ENCODE results near the gene TATDN2. TPM values are rescaled to one million over a fixed set of nuclear protein-coding genes. Genes with fewer than 3 reads are reported as not detected.

Gene TATDN2
- total and polyA plus RNA-seq, 9 of the 15 experiments (the other 6 are each of a cell fraction or from before 2014, with no cell fraction given), result 5.2 to 44.7 (median 25.8) TPM

DNA sequence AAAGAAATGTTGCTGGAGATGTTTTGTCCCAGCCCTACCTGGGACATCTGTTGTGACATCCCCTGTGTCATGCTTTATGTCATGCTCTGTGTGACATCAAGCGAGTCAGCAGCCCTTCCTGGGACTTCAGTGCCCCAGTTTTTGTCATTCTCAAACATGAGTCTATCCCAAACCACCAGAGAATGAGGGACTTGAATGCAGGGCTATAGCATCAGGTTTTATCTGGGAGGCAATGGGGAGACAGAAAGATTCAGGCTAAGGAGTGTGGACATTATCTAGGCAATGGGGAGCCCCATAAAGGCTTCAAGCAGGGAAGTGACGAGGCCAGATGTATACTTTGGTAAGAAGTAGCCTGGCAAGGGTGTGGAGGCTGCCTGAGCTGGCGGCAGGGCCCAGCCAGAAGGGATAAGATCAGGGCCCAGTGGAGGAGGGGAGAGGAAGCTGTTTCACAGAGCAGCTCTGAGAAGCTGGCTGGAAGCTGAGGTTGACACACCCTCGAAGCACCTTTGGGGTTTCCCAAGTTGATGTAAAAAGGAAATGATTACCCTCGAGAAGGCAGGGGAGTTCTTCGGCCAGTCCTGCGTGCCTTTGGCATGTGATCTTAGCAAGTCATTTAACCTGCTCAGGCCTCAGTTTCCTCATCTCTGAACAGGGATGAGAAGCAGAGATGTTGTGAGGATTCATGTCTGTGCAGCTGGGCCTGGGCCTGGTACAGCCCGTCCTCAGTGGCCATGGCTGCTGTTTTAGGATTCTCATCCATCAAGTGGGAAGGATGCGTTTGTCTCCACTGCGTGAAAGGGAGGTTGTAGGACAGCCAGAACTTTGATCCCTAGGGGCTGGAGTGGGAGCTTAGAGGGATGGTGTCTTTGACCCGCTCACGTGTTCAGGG lies 49.3 kb upstream of the TATDN2 start (continued):
- TF ChIP-seq, protein P1, sequence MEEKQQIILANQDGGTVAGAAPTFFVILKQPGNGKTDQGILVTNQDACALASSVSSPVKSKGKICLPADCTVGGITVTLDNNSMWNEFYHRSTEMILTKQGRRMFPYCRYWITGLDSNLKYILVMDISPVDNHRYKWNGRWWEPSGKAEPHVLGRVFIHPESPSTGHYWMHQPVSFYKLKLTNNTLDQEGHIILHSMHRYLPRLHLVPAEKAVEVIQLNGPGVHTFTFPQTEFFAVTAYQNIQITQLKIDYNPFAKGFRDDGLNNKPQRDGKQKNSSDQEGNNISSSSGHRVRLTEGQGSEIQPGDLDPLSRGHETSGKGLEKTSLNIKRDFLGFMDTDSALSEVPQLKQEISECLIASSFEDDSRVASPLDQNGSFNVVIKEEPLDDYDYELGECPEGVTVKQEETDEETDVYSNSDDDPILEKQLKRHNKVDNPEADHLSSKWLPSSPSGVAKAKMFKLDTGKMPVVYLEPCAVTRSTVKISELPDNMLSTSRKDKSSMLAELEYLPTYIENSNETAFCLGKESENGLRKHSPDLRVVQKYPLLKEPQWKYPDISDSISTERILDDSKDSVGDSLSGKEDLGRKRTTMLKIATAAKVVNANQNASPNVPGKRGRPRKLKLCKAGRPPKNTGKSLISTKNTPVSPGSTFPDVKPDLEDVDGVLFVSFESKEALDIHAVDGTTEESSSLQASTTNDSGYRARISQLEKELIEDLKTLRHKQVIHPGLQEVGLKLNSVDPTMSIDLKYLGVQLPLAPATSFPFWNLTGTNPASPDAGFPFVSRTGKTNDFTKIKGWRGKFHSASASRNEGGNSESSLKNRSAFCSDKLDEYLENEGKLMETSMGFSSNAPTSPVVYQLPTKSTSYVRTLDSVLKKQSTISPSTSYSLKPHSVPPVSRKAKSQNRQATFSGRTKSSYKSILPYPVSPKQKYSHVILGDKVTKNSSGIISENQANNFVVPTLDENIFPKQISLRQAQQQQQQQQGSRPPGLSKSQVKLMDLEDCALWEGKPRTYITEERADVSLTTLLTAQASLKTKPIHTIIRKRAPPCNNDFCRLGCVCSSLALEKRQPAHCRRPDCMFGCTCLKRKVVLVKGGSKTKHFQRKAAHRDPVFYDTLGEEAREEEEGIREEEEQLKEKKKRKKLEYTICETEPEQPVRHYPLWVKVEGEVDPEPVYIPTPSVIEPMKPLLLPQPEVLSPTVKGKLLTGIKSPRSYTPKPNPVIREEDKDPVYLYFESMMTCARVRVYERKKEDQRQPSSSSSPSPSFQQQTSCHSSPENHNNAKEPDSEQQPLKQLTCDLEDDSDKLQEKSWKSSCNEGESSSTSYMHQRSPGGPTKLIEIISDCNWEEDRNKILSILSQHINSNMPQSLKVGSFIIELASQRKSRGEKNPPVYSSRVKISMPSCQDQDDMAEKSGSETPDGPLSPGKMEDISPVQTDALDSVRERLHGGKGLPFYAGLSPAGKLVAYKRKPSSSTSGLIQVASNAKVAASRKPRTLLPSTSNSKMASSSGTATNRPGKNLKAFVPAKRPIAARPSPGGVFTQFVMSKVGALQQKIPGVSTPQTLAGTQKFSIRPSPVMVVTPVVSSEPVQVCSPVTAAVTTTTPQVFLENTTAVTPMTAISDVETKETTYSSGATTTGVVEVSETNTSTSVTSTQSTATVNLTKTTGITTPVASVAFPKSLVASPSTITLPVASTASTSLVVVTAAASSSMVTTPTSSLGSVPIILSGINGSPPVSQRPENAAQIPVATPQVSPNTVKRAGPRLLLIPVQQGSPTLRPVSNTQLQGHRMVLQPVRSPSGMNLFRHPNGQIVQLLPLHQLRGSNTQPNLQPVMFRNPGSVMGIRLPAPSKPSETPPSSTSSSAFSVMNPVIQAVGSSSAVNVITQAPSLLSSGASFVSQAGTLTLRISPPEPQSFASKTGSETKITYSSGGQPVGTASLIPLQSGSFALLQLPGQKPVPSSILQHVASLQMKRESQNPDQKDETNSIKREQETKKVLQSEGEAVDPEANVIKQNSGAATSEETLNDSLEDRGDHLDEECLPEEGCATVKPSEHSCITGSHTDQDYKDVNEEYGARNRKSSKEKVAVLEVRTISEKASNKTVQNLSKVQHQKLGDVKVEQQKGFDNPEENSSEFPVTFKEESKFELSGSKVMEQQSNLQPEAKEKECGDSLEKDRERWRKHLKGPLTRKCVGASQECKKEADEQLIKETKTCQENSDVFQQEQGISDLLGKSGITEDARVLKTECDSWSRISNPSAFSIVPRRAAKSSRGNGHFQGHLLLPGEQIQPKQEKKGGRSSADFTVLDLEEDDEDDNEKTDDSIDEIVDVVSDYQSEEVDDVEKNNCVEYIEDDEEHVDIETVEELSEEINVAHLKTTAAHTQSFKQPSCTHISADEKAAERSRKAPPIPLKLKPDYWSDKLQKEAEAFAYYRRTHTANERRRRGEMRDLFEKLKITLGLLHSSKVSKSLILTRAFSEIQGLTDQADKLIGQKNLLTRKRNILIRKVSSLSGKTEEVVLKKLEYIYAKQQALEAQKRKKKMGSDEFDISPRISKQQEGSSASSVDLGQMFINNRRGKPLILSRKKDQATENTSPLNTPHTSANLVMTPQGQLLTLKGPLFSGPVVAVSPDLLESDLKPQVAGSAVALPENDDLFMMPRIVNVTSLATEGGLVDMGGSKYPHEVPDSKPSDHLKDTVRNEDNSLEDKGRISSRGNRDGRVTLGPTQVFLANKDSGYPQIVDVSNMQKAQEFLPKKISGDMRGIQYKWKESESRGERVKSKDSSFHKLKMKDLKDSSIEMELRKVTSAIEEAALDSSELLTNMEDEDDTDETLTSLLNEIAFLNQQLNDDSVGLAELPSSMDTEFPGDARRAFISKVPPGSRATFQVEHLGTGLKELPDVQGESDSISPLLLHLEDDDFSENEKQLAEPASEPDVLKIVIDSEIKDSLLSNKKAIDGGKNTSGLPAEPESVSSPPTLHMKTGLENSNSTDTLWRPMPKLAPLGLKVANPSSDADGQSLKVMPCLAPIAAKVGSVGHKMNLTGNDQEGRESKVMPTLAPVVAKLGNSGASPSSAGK (IDR thresholded peaks at IDR 0.05), result peak; percentile 47
- TF ChIP-seq ZNF23 (CRISPR knock-in tag; IDR thresholded peaks at IDR 0.05) (no peak), ARID1B (IDR thresholded peaks at IDR 0.05) (peak; percentile 43), PHTF2 (CRISPR knock-in tag; IDR thresholded peaks at IDR 0.05) (no peak), SRF (CRISPR knock-in tag; IDR thresholded peaks at IDR 0.05) (no peak), ZNF197 (CRISPR knock-in tag; IDR thresholded peaks at IDR 0.05; ENCODE audit: low read depth) (no peak), DNMT1 (IDR thresholded peaks at IDR 0.05) (no peak), TSC22D4 (tag; IDR thresholded peaks at IDR 0.05) (no peak), ZNF24 (IDR thresholded peaks at IDR 0.05) (no peak), ZNF507 (tag; conservative IDR thresholded peaks at IDR 0.05) (no peak), KDM2B (CRISPR knock-in tag; IDR thresholded peaks at IDR 0.05) (no peak), SMAD4 (CRISPR knock-in tag; conservative IDR thresholded peaks at IDR 0.05) (peak; percentile 42; the same call in 1 of the 2 replicates), SOX6 (IDR thresholded peaks at IDR 0.05) (no peak), MYNN (IDR thresholded peaks at IDR 0.05) (0 out of 2 replicates have a peak, but pooled peaks have one; percentile 35), MYNN (CRISPR knock-in tag; IDR thresholded peaks at IDR 0.05) (no peak), HNRNPL (IDR thresholded peaks at IDR 0.05; ENCODE audit: low read depth, low read length) (no peak), PRPF4 (IDR thresholded peaks at IDR 0.05; ENCODE audit: insufficient read depth, low read depth, low read length, poor library complexity, severe bottlenecking) (no peak), ZNF12 (CRISPR knock-in tag; IDR thresholded peaks at IDR 0.05) (no peak), LCOR (CRISPR knock-in tag; IDR thresholded peaks at IDR 0.05) (no peak)

Data from K562 (cell line).